Measurements from ENCODE around the gene CYFIP1.

GRCh38 chr15:22917556-22917955 is 62.6 kb downstream of the CYFIP1 start:
- TF ChIP-seq SIN3A (IDR thresholded peaks at IDR 0.05; ENCODE audit: borderline replicate concordance, insufficient read depth, low read length) (no peak), FOXP2 (optimal IDR thresholded peaks at IDR 0.05; ENCODE audit: borderline replicate concordance, extremely low read depth, extremely low read length, insufficient read depth) (no peak), REST (IDR thresholded peaks at IDR 0.05; ENCODE audit: insufficient read depth in 1 of 2, low read depth in 2 of 2, low read length in 2 of 2) (no peak)
